CD4-positive, CD25-positive, alpha-beta regulatory T cell (primary cell): ENCODE results near the gene EXOSC6. TPM values are rescaled to one million over a fixed set of nuclear protein-coding genes. Genes with fewer than 3 reads are reported as not detected.
"Not testable (repeated sequence)": the region's sequence is repeated elsewhere in the genome, so short reads cannot be mapped to it uniquely, and the experiment has no call there.

Experiments used
- ATAC-seq, 2 donors: fragments of 150-1000 bp; cut with Tn5 transposase; one replicate each; pipeline ENCODE4 v1.10.0; 2021; ENCODE audit warnings: low read depth in 2 of 2, moderate number of reproducible peaks in 2 of 2, moderate library complexity in 1 of 2
- DNase-seq, 3 donors: peaks; one replicate each; pipeline versions ENCODE4 v3.0.0 to v3.0.0-alpha.2; 2012 to 2022; ENCODE audit warnings: mixed read lengths in 1 of 3
- H3K27ac ChIP-seq: one replicate; pipeline ENCODE4 v1.7.0; 2013; ENCODE audit warnings: mild to moderate bottlenecking, low read length; ENCODE audit not compliant: insufficient read depth, poor library complexity, severe bottlenecking
- H3K27me3 ChIP-seq: one replicate; pipeline ENCODE4 v1.7.0; 2013; ENCODE audit warnings: low read length; ENCODE audit not compliant: control insufficient read depth, insufficient read depth
- H3K36me3 ChIP-seq: one replicate; pipeline ENCODE4 v1.7.0; 2013; ENCODE audit warnings: mild to moderate bottlenecking, low read length, moderate library complexity; ENCODE audit not compliant: control insufficient read depth, insufficient read depth
- H3K4me1 ChIP-seq: 2 replicates; pipeline ENCODE4 v1.7.0; 2013; ENCODE audit warnings: mild to moderate bottlenecking, low read length; ENCODE audit not compliant: insufficient read depth, control insufficient read depth, poor library complexity, severe bottlenecking
- H3K4me3 ChIP-seq: one replicate; pipeline ENCODE4 v1.7.0; 2013; ENCODE audit warnings: low read depth, mild to moderate bottlenecking, low read length, moderate library complexity
- H3K9me3 ChIP-seq, 2 experiments: 1 replicate in 1 of 2; 2 replicates in 1 of 2; pipeline ENCODE4 v1.7.0; 2013; ENCODE audit warnings: low read length in 2 of 2, mild to moderate bottlenecking in 1 of 2, moderate library complexity in 1 of 2; ENCODE audit not compliant: control insufficient read depth in 2 of 2
- H3K27ac Mint-ChIP-seq, 3 donors: one replicate each; pipeline ENCODE4 v1.8.0; 2020 to 2022; ENCODE audit warnings: mild to moderate bottlenecking in 3 of 3, mixed read lengths in 3 of 3, moderate library complexity in 2 of 3
- H3K27me3 Mint-ChIP-seq: one replicate; pipeline ENCODE4 v1.8.0; 2022; ENCODE audit warnings: mild to moderate bottlenecking, mixed read lengths
- H3K36me3 Mint-ChIP-seq: one replicate; pipeline ENCODE4 v1.8.0; 2020; ENCODE audit warnings: mixed read lengths
- H3K4me1 Mint-ChIP-seq, 4 donors: one replicate each; pipeline ENCODE4 v1.8.0; 2020 to 2022; ENCODE audit warnings: mixed read lengths in 4 of 4, mild to moderate bottlenecking in 1 of 4
- H3K4me3 Mint-ChIP-seq, 4 donors: one replicate each; pipeline ENCODE4 v1.8.0; 2020 to 2022; ENCODE audit warnings: mild to moderate bottlenecking in 4 of 4, mixed read lengths in 4 of 4, moderate library complexity in 3 of 4
- H3K9me3 Mint-ChIP-seq, 7 donors: one replicate each; pipeline ENCODE4 v1.8.0; 2020 to 2022; ENCODE audit warnings: mixed read lengths in 7 of 7, mild to moderate bottlenecking in 3 of 7, moderate library complexity in 2 of 7
- polyA plus RNA-seq, 4 donors: library from polyadenylated mRNA; unstranded; fragments of 300-500 nt; fragmentation: Illumina TruSeq; gene quantifications; one replicate each; pipeline ENCODE4 v1.2.3, GENCODE V29; 2021
- total RNA-seq: library from RNA; stranded (reverse); gene quantifications from one replicate; pipeline ENCODE4 v1.2.3, GENCODE V29; 2022

The EXOSC6 gene
- total and polyA plus RNA-seq, 5 donors from 2014 or later = 5.2 to 29.6 (median 12.2) TPM

- Mint-ChIP-seq H3K36me3 (peaks cover 32% of the 10 kb centered on the region), H3K9me3 (no peaks in the 10 kb centered on the region), H3K4me1 (peaks cover 0 to 2% (median 0%) of the 10 kb centered on the region in 4 donors), H3K27me3 (no peaks in the 10 kb centered on the region), H3K27ac (peak overlapping the region in 1 of 3 donors; percentile 60), H3K4me3 (no peak overlapping the region)
- DNase-seq (peak in 1 of 3 donors; percentile 45), ATAC-seq (no peak)
- no peak overlapping the region for H3K27ac ChIP-seq
- no peaks in the 10 kb centered on the region for H3K4me1 ChIP-seq
- H3K4me3 ChIP-seq = no peak overlapping the region
- H3K36me3 ChIP-seq = peaks cover 70% of the 10 kb centered on the region
- no peaks in the 10 kb centered on the region for H3K9me3 ChIP-seq
- H3K27me3 ChIP-seq = no peaks in the 10 kb centered on the region
Observed at GRCh38 chr16:70267516-70267915, 15.8 kb upstream of the EXOSC6 start.

- not testable (repeated sequence) for H3K4me1 ChIP-seq, H3K4me3 ChIP-seq, ATAC-seq, DNase-seq, H3K4me3 Mint-ChIP-seq, H3K9me3 ChIP-seq, H3K9me3 Mint-ChIP-seq, H3K27me3 Mint-ChIP-seq, H3K27me3 ChIP-seq, H3K27ac Mint-ChIP-seq, H3K4me1 Mint-ChIP-seq, H3K27ac ChIP-seq
- peaks cover 24% of the 10 kb centered on the region for H3K36me3 Mint-ChIP-seq
- peaks cover 68% of the 10 kb centered on the region for H3K36me3 ChIP-seq
Observed at GRCh38 chr16:70259903-70260302, 8.2 kb upstream of the EXOSC6 start.

GRCh38 chr16:70258946-70259345, 7.2 kb upstream of the EXOSC6 start:
- Mint-ChIP-seq H3K27ac (no peak overlapping the region), H3K4me3 (no peak overlapping the region), H3K27me3 (no peaks in the 10 kb centered on the region), H3K4me1 (no peaks in the 10 kb centered on the region), H3K36me3 (peaks cover 24% of the 10 kb centered on the region), H3K9me3 (no peaks in the 10 kb centered on the region)
- Histone ChIP-seq H3K4me3 (no peak overlapping the region), H3K4me1 (no peaks in the 10 kb centered on the region), H3K9me3 (no peaks in the 10 kb centered on the region), H3K36me3 (peaks cover 60% of the 10 kb centered on the region), H3K27ac (no peak overlapping the region), H3K27me3 (no peaks in the 10 kb centered on the region)
- ATAC-seq = no peak
- DNase-seq = no peak

GRCh38 chr16:70258065-70258464, 6.3 kb upstream of the EXOSC6 start:
- H3K36me3 ChIP-seq = peaks cover 61% of the 10 kb centered on the region
- no peaks in the 10 kb centered on the region for H3K4me1 Mint-ChIP-seq
- H3K27ac Mint-ChIP-seq = no peak overlapping the region
- H3K9me3 ChIP-seq = no peaks in the 10 kb centered on the region
- H3K4me1 ChIP-seq = no peaks in the 10 kb centered on the region
- no peak overlapping the region for H3K4me3 ChIP-seq
- no peaks in the 10 kb centered on the region for H3K9me3 Mint-ChIP-seq
- no peak overlapping the region for H3K27ac ChIP-seq
- H3K4me3 Mint-ChIP-seq = no peak overlapping the region
- H3K36me3 Mint-ChIP-seq = peaks cover 27% of the 10 kb centered on the region
- H3K27me3 ChIP-seq = no peaks in the 10 kb centered on the region
- DNase-seq (no peak), ATAC-seq (no peak)
- no peaks in the 10 kb centered on the region for H3K27me3 Mint-ChIP-seq

GRCh38 chr16:70257391-70257790, 5.7 kb upstream of the EXOSC6 start:
- Histone ChIP-seq H3K27ac (no peak overlapping the region), H3K36me3 (peaks cover 59% of the 10 kb centered on the region), H3K4me3 (no peak overlapping the region), H3K4me1 (no peaks in the 10 kb centered on the region), H3K9me3 (no peaks in the 10 kb centered on the region), H3K27me3 (no peaks in the 10 kb centered on the region)
- no peak for DNase-seq
- no peaks in the 10 kb centered on the region for H3K27me3 Mint-ChIP-seq
- H3K36me3 Mint-ChIP-seq = peaks cover 26% of the 10 kb centered on the region
- no peaks in the 10 kb centered on the region for H3K9me3 Mint-ChIP-seq
- no peak for ATAC-seq
- no peak overlapping the region for H3K4me3 Mint-ChIP-seq
- peaks cover 0 to under 1% (median 0%) of the 10 kb centered on the region in 4 donors for H3K4me1 Mint-ChIP-seq
- no peak overlapping the region for H3K27ac Mint-ChIP-seq

GRCh38 chr16:70255574-70255973, 3.8 kb upstream of the EXOSC6 start:
- H3K4me1 Mint-ChIP-seq = peaks cover 0 to 10% (median 3%) of the 10 kb centered on the region in 4 donors
- H3K4me3 ChIP-seq = no peak overlapping the region
- H3K27me3 ChIP-seq = no peaks in the 10 kb centered on the region
- peak overlapping the region in 1 of 3 donors; percentile 74 for H3K27ac Mint-ChIP-seq
- no peak overlapping the region for H3K27ac ChIP-seq
- no peaks in the 10 kb centered on the region for H3K27me3 Mint-ChIP-seq
- H3K9me3 Mint-ChIP-seq = no peaks in the 10 kb centered on the region
- H3K9me3 ChIP-seq = no peaks in the 10 kb centered on the region
- ATAC-seq (no peak), DNase-seq (no peak)
- no peak overlapping the region for H3K4me3 Mint-ChIP-seq
- H3K36me3 Mint-ChIP-seq = peaks cover 25% of the 10 kb centered on the region
- no peaks in the 10 kb centered on the region for H3K4me1 ChIP-seq
- peaks cover 47% of the 10 kb centered on the region for H3K36me3 ChIP-seq

GRCh38 chr16:70254965-70255286, 3.2 kb upstream of the EXOSC6 start:
- H3K36me3 ChIP-seq = peaks cover 43% of the 10 kb centered on the region
- H3K4me3 Mint-ChIP-seq = no peak overlapping the region
- no peak overlapping the region for H3K4me3 ChIP-seq
- H3K27ac ChIP-seq = no peak overlapping the region
- no peaks in the 10 kb centered on the region for H3K9me3 Mint-ChIP-seq
- peaks cover 4% of the 10 kb centered on the region for H3K4me1 ChIP-seq
- H3K9me3 ChIP-seq = no peaks in the 10 kb centered on the region
- H3K27me3 ChIP-seq = no peaks in the 10 kb centered on the region
- no peak for DNase-seq
- no peak for ATAC-seq
- peak overlapping the region in 1 of 3 donors; percentile 48 for H3K27ac Mint-ChIP-seq
- peaks cover 0 to 15% (median 3%) of the 10 kb centered on the region in 4 donors for H3K4me1 Mint-ChIP-seq
- peaks cover 25% of the 10 kb centered on the region for H3K36me3 Mint-ChIP-seq
- no peaks in the 10 kb centered on the region for H3K27me3 Mint-ChIP-seq

- Mint-ChIP-seq H3K4me3 (peak overlapping the region in 1 of 4 donors; percentile 85), H3K27ac (no peak overlapping the region), H3K36me3 (peaks cover 25% of the 10 kb centered on the region), H3K9me3 (no peaks in the 10 kb centered on the region), H3K4me1 (peaks cover 0 to 18% (median 7%) of the 10 kb centered on the region in 4 donors), H3K27me3 (no peaks in the 10 kb centered on the region)
- Histone ChIP-seq H3K4me1 (peaks cover 10% of the 10 kb centered on the region), H3K27me3 (no peaks in the 10 kb centered on the region), H3K4me3 (no peak overlapping the region), H3K9me3 (no peaks in the 10 kb centered on the region), H3K36me3 (peaks cover 41% of the 10 kb centered on the region), H3K27ac (no peak overlapping the region)
- ATAC-seq (no peak), DNase-seq (no peak)
Observed at GRCh38 chr16:70254180-70254964, 2.6 kb upstream of the EXOSC6 start.
